OCI-LY7 (cell line): Measurements from ENCODE around the gene RFNG. TPM values are rescaled to one million over a fixed set of nuclear protein-coding genes. Genes with fewer than 3 reads are reported as not detected.

ENCODE experiments used
- BruUV-seq: library from RNA; stranded (reverse); fragments of 400-500 nt; replicated peaks from 2 replicates; lab custom pipeline; 2021; lab: Mats Ljungman, UMichigan
- CTCF ChIA-PET: fragments of 300-600 bp; sonication (Branson Sonifier 250); formaldehyde crosslinking; loops from one replicate; lab custom pipeline; 2022; ENCODE audit warnings: antibody characterized with exemption; ENCODE audit not compliant: unreplicated experiment; lab: Charles Lee
- POLR2A ChIA-PET: fragments of 300-600 bp; sonication (Branson Sonifier 250); formaldehyde crosslinking; loops from one replicate; lab custom pipeline; 2022; ENCODE audit warnings: antibody characterized with exemption; lab: Charles Lee
- DNase-seq: peaks from one replicate; pipeline ENCODE4 v3.0.0-alpha.2; 2015; ENCODE audit warnings: low spot score
- H2AFZ ChIP-seq: fragments of 200-600 bp; sonication (generic), shearing (Covaris generic); 2 replicates; pipeline ENCODE4 v1.6.1; 2014; ENCODE audit warnings: mild to moderate bottlenecking, antibody characterized with exemption, low read length, moderate library complexity
- H3K27ac ChIP-seq: fragments of 200-600 bp; sonication (generic); 2 replicates; pipeline ENCODE4 v1.5.1; 2014; ENCODE audit warnings: mixed run types, low read depth, mild to moderate bottlenecking, moderate library complexity, low read length, inconsistent platforms; ENCODE audit not compliant: poor library complexity, severe bottlenecking
- H3K36me3 ChIP-seq: fragments of 200-600 bp; sonication (generic); 2 replicates; pipeline ENCODE4 v1.6.1; 2014; ENCODE audit warnings: mild to moderate bottlenecking, antibody characterized with exemption, low read length, moderate library complexity, mixed read lengths; ENCODE audit not compliant: insufficient read depth
- H3K4me1 ChIP-seq: fragments of 200-600 bp; sonication (generic); 2 replicates; pipeline ENCODE4 v1.5.1; 2014; ENCODE audit warnings: mild to moderate bottlenecking, low read length; ENCODE audit not compliant: insufficient read depth, poor library complexity, severe bottlenecking
- H3K4me2 ChIP-seq: fragments of 200-600 bp; sonication (generic); 2 replicates; pipeline ENCODE4 v1.6.1; 2014; ENCODE audit warnings: mild to moderate bottlenecking, low read length
- H3K4me3 ChIP-seq: fragments of 200-600 bp; sonication (generic); 2 replicates; pipeline ENCODE4 v1.5.1; 2014; ENCODE audit warnings: mild to moderate bottlenecking, low read depth, low read length; ENCODE audit not compliant: poor library complexity, severe bottlenecking
- H3K79me2 ChIP-seq: fragments of 200-600 bp; sonication (generic); 2 replicates; pipeline ENCODE4 v1.6.1; 2016; ENCODE audit warnings: low read depth, mild to moderate bottlenecking, low read length, moderate library complexity, mixed read lengths; ENCODE audit not compliant: insufficient read depth
- H3K9me2 ChIP-seq: fragments of 200-600 bp; sonication (generic); 2 replicates; pipeline ENCODE4 v1.6.1; 2016; ENCODE audit warnings: mild to moderate bottlenecking, low read length, mixed read lengths; ENCODE audit not compliant: insufficient read depth
- H3K9me3 ChIP-seq: fragments of 200-600 bp; sonication (generic); 2 replicates; pipeline ENCODE4 v1.6.1; 2014; ENCODE audit warnings: mild to moderate bottlenecking, mixed run types, low read length, mixed read lengths
- H4K20me1 ChIP-seq: fragments of 200-600 bp; sonication (generic); 2 replicates; pipeline ENCODE4 v1.6.1; 2014; ENCODE audit warnings: mild to moderate bottlenecking, antibody characterized with exemption, low read length, moderate library complexity, mixed read lengths; ENCODE audit not compliant: insufficient read depth
- EZH2phosphoT487 ChIP-seq: fragments of 200-600 bp; sonication (generic); IDR thresholded peaks from 2 replicates; pipeline ENCODE4 v1.6.1; 2018; ENCODE audit warnings: low read depth, borderline replicate concordance, mild to moderate bottlenecking, mixed run types, antibody characterized with exemption, low read length, moderate library complexity, mixed read lengths
- intact Hi-C: fragments of 100-400 bp; cut with micrococcal nuclease; formaldehyde crosslinking; loops from one replicate; pipeline ENCODE4 v1.10.0; 2022; ENCODE audit not compliant: unreplicated experiment
- total RNA-seq, 2 experiments: library from RNA; depleted of rRNA in 1 of 2; stranded (reverse); fragments of >200 nt in 1 of 2; shearing (Covaris generic) in 1 of 2; gene quantifications; 2 replicates each; pipeline ENCODE4 v1.2.3, GENCODE V29; 2014 to 2022
- TF ChIP-seq, protein P1 (sequence below): fragments of 200-600 bp; sonication (generic); conservative IDR thresholded peaks from 2 replicates; pipeline ENCODE4 v1.5.1; 2014; ENCODE audit warnings: mild to moderate bottlenecking, antibody characterized with exemption, low read length, moderate library complexity, mixed read lengths

Gene RFNG
- total RNA-seq, 2 experiments from 2014 or later = 47.3 to 59.4 TPM

GRCh38 chr17:82098169-82098938 is 46.7 kb upstream of the RFNG start, which contains the start of gene FASN:
Gene FASN, minus strand, starts transcription at chr17:82098236. Its CDS starts 1,791 bp downstream, at chr17:82096445.
- Histone ChIP-seq H3K4me1 (peaks cover 46% of the 10 kb centered on the region), H3K27ac (peak within 1 kb of the TSS; percentile 89), H3K4me2 (peak within 1 kb of the TSS; percentile 84), H3K79me2 (peaks cover 34% of the 10 kb centered on the region), H4K20me1 (peaks cover 21% of the 10 kb centered on the region; the same call in 1 of the 2 replicates), H3K4me3 (peak within 1 kb of the TSS; percentile 87), H3K9me3 (no peaks in the 10 kb centered on the region), H3K36me3 (peaks cover 37% of the 10 kb centered on the region), H3K9me2 (no peaks in the 10 kb centered on the region), H2AFZ (peak within 1 kb of the TSS; percentile 13; the same call in 1 of the 2 replicates)
- intact Hi-C loops = loop anchor here (1.0 to 5.0 kb wide), 6 partner anchors 23 to 586 kb away; partner anchors contain the start of genes ACTG1, ARL16, DCXR and HGS
- TF ChIP-seq, protein P1, sequence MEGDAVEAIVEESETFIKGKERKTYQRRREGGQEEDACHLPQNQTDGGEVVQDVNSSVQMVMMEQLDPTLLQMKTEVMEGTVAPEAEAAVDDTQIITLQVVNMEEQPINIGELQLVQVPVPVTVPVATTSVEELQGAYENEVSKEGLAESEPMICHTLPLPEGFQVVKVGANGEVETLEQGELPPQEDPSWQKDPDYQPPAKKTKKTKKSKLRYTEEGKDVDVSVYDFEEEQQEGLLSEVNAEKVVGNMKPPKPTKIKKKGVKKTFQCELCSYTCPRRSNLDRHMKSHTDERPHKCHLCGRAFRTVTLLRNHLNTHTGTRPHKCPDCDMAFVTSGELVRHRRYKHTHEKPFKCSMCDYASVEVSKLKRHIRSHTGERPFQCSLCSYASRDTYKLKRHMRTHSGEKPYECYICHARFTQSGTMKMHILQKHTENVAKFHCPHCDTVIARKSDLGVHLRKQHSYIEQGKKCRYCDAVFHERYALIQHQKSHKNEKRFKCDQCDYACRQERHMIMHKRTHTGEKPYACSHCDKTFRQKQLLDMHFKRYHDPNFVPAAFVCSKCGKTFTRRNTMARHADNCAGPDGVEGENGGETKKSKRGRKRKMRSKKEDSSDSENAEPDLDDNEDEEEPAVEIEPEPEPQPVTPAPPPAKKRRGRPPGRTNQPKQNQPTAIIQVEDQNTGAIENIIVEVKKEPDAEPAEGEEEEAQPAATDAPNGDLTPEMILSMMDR = peak; percentile 70
- TF ChIP-seq EZH2phosphoT487 = no peak
- DNase-seq = peak; percentile 100
- CTCF ChIA-PET = interaction anchor here (1.4 kb wide), 1 partner anchor 61 kb away, joined by 3 read pairs; the partner anchor contains the start of gene DCXR
- no TSS peak for BruUV-seq
- POLR2A ChIA-PET = interaction anchor here (1.4 kb wide), 2 partner anchors 61 to 172 kb away, joined by 3 to 4 read pairs; partner anchors contain the start of gene DCXR

DNA sequence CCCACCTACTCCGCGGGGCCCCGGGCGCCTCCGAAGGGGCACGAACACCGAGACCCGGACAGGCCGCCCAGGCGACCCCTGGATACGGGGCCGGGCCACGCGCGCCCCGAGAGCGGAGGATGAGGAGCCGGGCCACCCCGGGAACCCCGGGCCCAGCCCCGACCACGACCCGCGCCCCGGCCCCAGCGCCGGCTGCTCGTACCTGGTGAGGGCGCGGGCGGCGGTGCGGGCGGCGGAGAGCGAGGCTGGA is 46.2 kb upstream of the RFNG start:
- H3K4me1 ChIP-seq = peaks cover 46% of the 10 kb centered on the region
- intact Hi-C loops = loop anchor here (1.0 to 5.0 kb wide), 6 partner anchors 23 to 586 kb away; partner anchors contain the start of genes ACTG1, ARL16, DCXR and HGS
- H2AFZ ChIP-seq = peak overlapping the region; percentile 13; the same call in 1 of the 2 replicates
- peaks cover 21% of the 10 kb centered on the region; the same call in 1 of the 2 replicates for H4K20me1 ChIP-seq
- peaks cover 34% of the 10 kb centered on the region for H3K79me2 ChIP-seq
- peak overlapping the region; percentile 87 for H3K4me3 ChIP-seq
- H3K4me2 ChIP-seq = peak overlapping the region; percentile 81
- TF ChIP-seq EZH2phosphoT487 = no peak
- TF ChIP-seq, protein P1 = no peak
- TSS peak; percentile 64 for BruUV-seq
- ChIA-PET POLR2A (no interaction called here), CTCF (no interaction called here)
- no peaks in the 10 kb centered on the region for H3K9me3 ChIP-seq
- peak overlapping the region; percentile 81 for H3K27ac ChIP-seq
- H3K9me2 ChIP-seq = no peaks in the 10 kb centered on the region
- peaks cover 42% of the 10 kb centered on the region for H3K36me3 ChIP-seq
- no peak for DNase-seq
